Measurements from ENCODE around the gene ZNF606.
"Not testable (repeated sequence)": the region's sequence is repeated elsewhere in the genome, so short reads cannot be mapped to it uniquely, and the experiment has no call there.

ZNF606 gene

GRCh38 chr19:58009666-58010301, 7.2 kb upstream of the ZNF606 start:
- no peak for DNase-seq

GRCh38 chr19:58009301-58009665, 6.7 kb upstream of the ZNF606 start:
- DNase-seq = no peak

GRCh38 chr19:58008877-58009276, 6.3 kb upstream of the ZNF606 start:
- not testable (repeated sequence) for DNase-seq

GRCh38 chr19:58007285-58007684, 4.7 kb upstream of the ZNF606 start:
- peak in 1 of 2 experiments; percentile 12 for DNase-seq

GRCh38 chr19:58003174-58003828, 681 bp upstream of the ZNF606 start:
- DNase-seq = no peak

GRCh38 chr19:58001895-58002369, 688 bp downstream of the ZNF606 start:
- no peak for DNase-seq

GRCh38 chr19:58000677-58001076, 1.9 kb downstream of the ZNF606 start:
- DNase-seq = no peak

- DNase-seq = no peak
Measured at GRCh38 chr19:57992841-57993240, 9.8 kb downstream of the ZNF606 start.

- DNase-seq = no peak
Measured at GRCh38 chr19:57978586-57979289, 23.9 kb downstream of the ZNF606 start.

- no peak for DNase-seq
Measured at GRCh38 chr19:57974434-57974833, 28.2 kb downstream of the ZNF606 start, which contains the start of gene C19orf18. C19orf18 (minus strand) TSS chr19:57974534; CDS start chr19:57974432, 102 bp downstream.

- no peak for DNase-seq
Measured at GRCh38 chr19:57964761-57965160, 37.9 kb downstream of the ZNF606 start.

- no peak for DNase-seq
Measured at GRCh38 chr19:57961785-57962184, 40.8 kb downstream of the ZNF606 start.

- DNase-seq = no peak
Measured at GRCh38 chr19:57954996-57955395, 47.6 kb downstream of the ZNF606 start.

GRCh38 chr19:57949702-57950101, 52.9 kb downstream of the ZNF606 start:
- DNase-seq = no peak

- no peak for DNase-seq
Measured at GRCh38 chr19:57949296-57949695, 53.3 kb downstream of the ZNF606 start.

GRCh38 chr19:57947419-57948134, 55.0 kb downstream of the ZNF606 start, which contains the start of gene ZNF256:
ZNF256 (minus strand) TSS chr19:57947706; CDS start chr19:57947474, 232 bp downstream.
- DNase-seq = peak; percentile 58 to 59

- no peak for DNase-seq
Measured at GRCh38 chr19:57947088-57947418, 55.6 kb downstream of the ZNF606 start.

- DNase-seq = no peak
Measured at GRCh38 chr19:57946316-57946715, 56.3 kb downstream of the ZNF606 start.

- no peak for DNase-seq
Measured at GRCh38 chr19:57941593-57941992, 61.0 kb downstream of the ZNF606 start.

GRCh38 chr19:57935731-57936130, 66.9 kb downstream of the ZNF606 start:
- DNase-seq = no peak

- DNase-seq = no peak
Measured at GRCh38 chr19:57934820-57935665, 67.6 kb downstream of the ZNF606 start, which contains the start of gene ZNF418. ZNF418 (minus strand) TSS chr19:57935402; CDS start chr19:57933822, 1,580 bp downstream.

GRCh38 chr19:57927587-57927986, 75.0 kb downstream of the ZNF606 start:
- DNase-seq = no peak

Data from AML-193 (cell line).